ENCODE measurements around the gene RAD17. TPM values are rescaled to one million over a fixed set of nuclear protein-coding genes. Genes with fewer than 3 reads are reported as not detected.

Gene RAD17
- total RNA-seq, 1 experiment from 2014 or later: 33.8 TPM

- H3K27ac Mint-ChIP-seq (ENCODE audit: unreplicated experiment): peak overlapping the region; percentile 93
- ChIA-PET CTCF (no interaction called here), POLR2A (interaction anchor here (1.1 kb wide), 1 partner anchor 36 kb away, joined by 4 read pairs; no protein-coding TSS in a partner anchor)
- H3K4me3 ChIP-seq (ENCODE audit: low read depth, low read length): peak overlapping the region; percentile 81
- peaks cover 52% of the 10 kb centered on the region for H3K36me3 Mint-ChIP-seq (ENCODE audit: insufficient read depth, unreplicated experiment)
- intact Hi-C loops (cut with micrococcal nuclease; ENCODE audit: unreplicated experiment): loop anchor here (2.0 to 5.0 kb wide), 2 partner anchors 17 to 49 kb away; partner anchors contain the start of genes AK6, RAD17 and TAF9
- BruUV-seq (replicated peaks): TSS peak; percentile 58
- no peaks in the 10 kb centered on the region for H3K27me3 Mint-ChIP-seq (ENCODE audit: insufficient read depth, unreplicated experiment)
- H3K9me3 ChIP-seq: 0 out of 2 replicates have a peak, but pooled peaks cover under 1% of the 10 kb centered on the region
- peaks cover 3% of the 10 kb centered on the region; the same call in 1 of the 2 replicates for H3K36me3 ChIP-seq (ENCODE audit: control insufficient read depth, insufficient read depth, low read length)
- no peak for DNase-seq
- TF ChIP-seq CTCF (IDR thresholded peaks at IDR 0.05; ENCODE audit: insufficient read depth in 1 of 2, low read depth in 1 of 2, low read length in 1 of 2, severe bottlenecking in 1 of 2, unreplicated experiment in 1 of 2): no peak
- H3K4me1 Mint-ChIP-seq (ENCODE audit: low read depth, unreplicated experiment): peaks cover 29% of the 10 kb centered on the region
- H3K4me3 Mint-ChIP-seq (ENCODE audit: unreplicated experiment): peak overlapping the region; percentile 92
- H3K9me3 Mint-ChIP-seq (ENCODE audit: unreplicated experiment): no peaks in the 10 kb centered on the region
- H3K4me1 ChIP-seq: peaks cover 9% of the 10 kb centered on the region
- H3K27me3 ChIP-seq (replicated peaks; ENCODE audit: control insufficient read depth, insufficient read depth, low read length): no peaks in the 10 kb centered on the region
These were observed 46.6 kb downstream of the RAD17 start for GRCh38 chr5:69416180-69416579.

GRCh38 chr5:69416699-69417098 is 47.1 kb downstream of the RAD17 start:
- CTCF ChIA-PET: no interaction called here
- no TSS peak for BruUV-seq (replicated peaks)
- no peaks in the 10 kb centered on the region for H3K9me3 Mint-ChIP-seq (ENCODE audit: unreplicated experiment)
- POLR2A ChIA-PET: interaction anchor here (1.1 kb wide), 1 partner anchor 36 kb away, joined by 4 read pairs; no protein-coding TSS in a partner anchor
- peak overlapping the region; percentile 81; the same call in 1 of the 2 replicates for H3K4me3 ChIP-seq (ENCODE audit: low read depth, low read length)
- 0 out of 2 replicates have a peak, but pooled peaks cover 3% of the 10 kb centered on the region for H3K9me3 ChIP-seq
- DNase-seq: no peak
- intact Hi-C loops (cut with micrococcal nuclease; ENCODE audit: unreplicated experiment): loop anchor here (2.0 to 5.0 kb wide), 2 partner anchors 16 to 49 kb away; partner anchors contain the start of genes AK6, RAD17 and TAF9
- H3K36me3 ChIP-seq (ENCODE audit: control insufficient read depth, insufficient read depth, low read length): peaks cover 3% of the 10 kb centered on the region; the same call in 1 of the 2 replicates
- no peaks in the 10 kb centered on the region for H3K27me3 Mint-ChIP-seq (ENCODE audit: insufficient read depth, unreplicated experiment)
- H3K36me3 Mint-ChIP-seq (ENCODE audit: insufficient read depth, unreplicated experiment): peaks cover 50% of the 10 kb centered on the region
- peaks cover 29% of the 10 kb centered on the region for H3K4me1 Mint-ChIP-seq (ENCODE audit: low read depth, unreplicated experiment)
- peak overlapping the region; percentile 93 for H3K27ac Mint-ChIP-seq (ENCODE audit: unreplicated experiment)
- peaks cover 9% of the 10 kb centered on the region for H3K4me1 ChIP-seq
- no peaks in the 10 kb centered on the region for H3K27me3 ChIP-seq (replicated peaks; ENCODE audit: control insufficient read depth, insufficient read depth, low read length)
- H3K4me3 Mint-ChIP-seq (ENCODE audit: unreplicated experiment): peak overlapping the region; percentile 92
- TF ChIP-seq CTCF (IDR thresholded peaks at IDR 0.05; ENCODE audit: insufficient read depth in 1 of 2, low read depth in 1 of 2, low read length in 1 of 2, severe bottlenecking in 1 of 2, unreplicated experiment in 1 of 2): no peak

- peaks cover 54% of the 10 kb centered on the region for H3K36me3 Mint-ChIP-seq (ENCODE audit: insufficient read depth, unreplicated experiment)
- peaks cover 9% of the 10 kb centered on the region for H3K4me1 ChIP-seq
- no peak overlapping the region for H3K4me3 Mint-ChIP-seq (ENCODE audit: unreplicated experiment)
- no peak overlapping the region for H3K4me3 ChIP-seq (ENCODE audit: low read depth, low read length)
- ChIA-PET CTCF (interaction anchor here (0.7 kb wide), 1 partner anchor 325 kb away, joined by 3 read pairs; no protein-coding TSS in a partner anchor), POLR2A (no interaction called here)
- H3K27me3 Mint-ChIP-seq (ENCODE audit: insufficient read depth, unreplicated experiment): no peaks in the 10 kb centered on the region
- TF ChIP-seq CTCF (IDR thresholded peaks at IDR 0.05; ENCODE audit: insufficient read depth in 1 of 2, low read depth in 1 of 2, low read length in 1 of 2, severe bottlenecking in 1 of 2, unreplicated experiment in 1 of 2): no peak
- H3K27ac Mint-ChIP-seq (ENCODE audit: unreplicated experiment): no peak overlapping the region
- H3K4me1 Mint-ChIP-seq (ENCODE audit: low read depth, unreplicated experiment): peaks cover 29% of the 10 kb centered on the region
- no TSS peak for BruUV-seq (replicated peaks)
- intact Hi-C loops (cut with micrococcal nuclease; ENCODE audit: unreplicated experiment): loop anchor here (5.0 kb wide), 1 partner anchor 51 kb away; the partner anchor contains the start of genes AK6, RAD17 and TAF9
- H3K9me3 ChIP-seq: 0 out of 2 replicates have a peak, but pooled peaks cover 3% of the 10 kb centered on the region
- no peaks in the 10 kb centered on the region for H3K27me3 ChIP-seq (replicated peaks; ENCODE audit: control insufficient read depth, insufficient read depth, low read length)
- H3K9me3 Mint-ChIP-seq (ENCODE audit: unreplicated experiment): peaks cover 9% of the 10 kb centered on the region
- peaks cover 3% of the 10 kb centered on the region; the same call in 1 of the 2 replicates for H3K36me3 ChIP-seq (ENCODE audit: control insufficient read depth, insufficient read depth, low read length)
- no peak for DNase-seq
These were observed 48.9 kb downstream of the RAD17 start for GRCh38 chr5:69418554-69418953.

Measured in Caco-2 (cell line).